GM06990 (cell line): ENCODE data around the gene ZSWIM8.

ENCODE experiments used
- DNase-seq: peaks from one replicate; pipeline ENCODE4 v3.0.0-alpha.2; 2011; ENCODE audit not compliant: insufficient read length; ENCODE audit errors: extremely low read depth
- H3K27me3 ChIP-seq: replicated peaks from 2 replicates; pipeline ENCODE4 v1.6.0; 2011; ENCODE audit warnings: low read length; ENCODE audit not compliant: control insufficient read depth, insufficient read depth
- H3K36me3 ChIP-seq: 2 replicates; pipeline ENCODE4 v1.5.1; 2011; ENCODE audit warnings: low read length; ENCODE audit not compliant: control insufficient read depth, insufficient read depth
- H3K4me3 ChIP-seq: replicated peaks from 2 replicates; pipeline ENCODE4 v1.5.1; 2011; ENCODE audit warnings: low read depth, mild to moderate bottlenecking, control low read depth, low read length
- CTCF ChIP-seq: IDR thresholded peaks from 2 replicates; pipeline ENCODE4 v1.5.1; 2011; ENCODE audit warnings: low read length, control low read depth, mild to moderate bottlenecking, inconsistent platforms; ENCODE audit not compliant: insufficient read depth, poor library complexity, severe bottlenecking

ZSWIM8 gene

DNA sequence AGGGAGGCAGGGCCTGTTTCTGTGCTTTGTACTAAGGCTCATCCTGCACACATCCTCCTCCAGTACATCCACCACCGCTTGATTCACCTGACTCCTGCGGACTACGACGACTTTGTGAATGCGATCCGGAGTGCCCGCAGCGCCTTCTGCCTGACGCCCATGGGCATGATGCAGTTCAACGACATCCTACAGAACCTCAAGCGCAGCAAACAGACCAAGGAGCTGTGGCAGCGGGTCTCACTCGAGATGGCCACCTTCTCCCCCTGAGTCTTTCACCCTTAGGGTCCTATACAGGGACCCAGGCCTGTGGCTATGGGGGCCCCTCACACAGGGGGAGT is 15.8 kb downstream of the ZSWIM8 start:
- H3K4me3 ChIP-seq: no peak overlapping the region
- H3K27me3 ChIP-seq: no peaks in the 10 kb centered on the region
- TF ChIP-seq CTCF: no peak
- peaks cover 49% of the 10 kb centered on the region for H3K36me3 ChIP-seq
- no peak for DNase-seq

DNA sequence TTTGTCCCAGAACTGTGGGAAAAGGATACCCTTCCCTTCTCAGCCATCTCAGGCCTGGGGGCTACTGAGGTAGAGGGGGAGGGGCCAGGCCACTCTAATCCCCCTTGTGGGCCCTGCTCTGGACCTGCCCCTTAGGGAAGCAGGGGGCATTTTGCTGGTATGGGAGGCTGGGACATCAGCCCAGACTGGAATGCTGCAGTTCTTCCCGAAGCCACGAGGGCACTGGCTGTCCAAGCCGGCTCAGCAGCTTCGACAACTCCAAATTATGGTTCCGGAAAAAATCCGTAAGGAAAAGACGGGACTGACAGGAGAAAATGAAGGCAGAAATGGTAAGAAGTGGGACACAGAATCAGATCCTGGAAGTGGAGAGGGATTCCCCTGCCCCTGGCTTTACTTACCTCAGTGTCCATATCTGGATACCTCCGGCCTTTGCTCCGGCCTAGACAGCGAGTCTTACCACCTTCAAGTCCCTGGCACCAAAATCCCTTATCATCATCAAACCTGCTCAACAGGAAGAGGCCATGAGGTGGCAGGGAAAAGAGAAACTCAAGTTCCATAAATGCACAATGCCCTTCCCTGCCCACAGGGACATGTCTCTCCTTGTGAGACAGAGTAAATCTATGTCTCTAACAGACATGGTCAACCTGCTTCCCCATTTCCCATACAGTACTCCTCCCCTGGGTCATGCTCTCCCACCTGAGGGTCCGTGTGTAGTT is 17.0 kb downstream of the ZSWIM8 start:
- H3K27me3 ChIP-seq: no peaks in the 10 kb centered on the region
- H3K4me3 ChIP-seq: no peak overlapping the region
- no peak for DNase-seq
- H3K36me3 ChIP-seq: peaks cover 51% of the 10 kb centered on the region
- no peak for TF ChIP-seq CTCF

DNA sequence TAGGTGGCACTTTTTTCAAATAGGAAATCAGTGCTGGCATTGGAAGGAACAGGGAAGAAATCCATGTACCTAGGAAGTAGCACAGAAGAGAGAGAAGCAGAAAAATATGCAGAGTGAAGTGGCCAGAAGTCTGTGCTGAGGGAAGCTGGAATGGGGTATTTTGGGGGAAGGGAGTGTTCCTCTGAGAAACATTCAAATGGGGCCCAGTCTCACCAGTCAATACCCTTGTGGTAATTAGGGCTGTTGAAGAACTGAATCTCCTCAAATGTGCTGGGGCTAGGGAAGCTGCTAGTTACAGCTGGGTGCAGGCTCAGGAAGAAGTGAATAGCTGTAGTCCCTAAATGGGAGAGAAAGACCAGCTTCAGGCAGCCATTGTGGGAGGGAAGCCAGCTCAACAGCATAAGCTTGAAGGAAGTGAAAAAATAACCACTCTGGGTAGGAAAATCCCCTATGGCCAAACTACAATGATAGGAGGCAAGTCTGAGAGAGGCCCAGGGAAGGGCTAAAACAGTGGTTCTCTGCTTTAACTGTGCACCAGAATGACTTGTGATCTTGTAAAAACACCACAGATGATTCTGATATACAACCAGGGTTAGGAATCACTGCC is 18.4 kb downstream of the ZSWIM8 start:
- no peak for DNase-seq
- H3K36me3 ChIP-seq: peaks cover 57% of the 10 kb centered on the region
- H3K4me3 ChIP-seq: no peak overlapping the region
- TF ChIP-seq CTCF: no peak
- H3K27me3 ChIP-seq: no peaks in the 10 kb centered on the region

GRCh38 chr10:73806176-73806950 is 21.0 kb downstream of the ZSWIM8 start:
- Histone ChIP-seq H3K27me3 (no peaks in the 10 kb centered on the region), H3K4me3 (no peak overlapping the region), H3K36me3 (peaks cover 43% of the 10 kb centered on the region)
- no peak for TF ChIP-seq CTCF
- no peak for DNase-seq

- DNase-seq: no peak
- H3K4me3 ChIP-seq: no peak overlapping the region
- peaks cover 32% of the 10 kb centered on the region for H3K36me3 ChIP-seq
- TF ChIP-seq CTCF: no peak
- no peaks in the 10 kb centered on the region for H3K27me3 ChIP-seq
Measured at GRCh38 chr10:73807471-73807870, 22.1 kb downstream of the ZSWIM8 start.
